Suprapubic skin (tissue), 4 donors: ENCODE results near the gene CRISP2.

Source experiments
- EP300 ChIP-seq: sonication (generic); formaldehyde crosslinking; IDR thresholded peaks from one replicate; pipeline ENCODE4 v1.6.1; 2017; ENCODE audit warnings: antibody characterized with exemption
- POLR2A ChIP-seq, 2 donors: fragments of 450-650 bp; IDR thresholded peaks; one replicate each; pipeline ENCODE4 v1.6.1; 2017; ENCODE audit warnings: antibody characterized with exemption in 2 of 2, mild to moderate bottlenecking in 2 of 2, moderate library complexity in 2 of 2
- POLR2AphosphoS5 ChIP-seq, 3 donors: sonication (generic); formaldehyde crosslinking; IDR thresholded peaks; one replicate each; pipeline ENCODE4 v1.6.1; 2017; ENCODE audit warnings: antibody characterized with exemption in 3 of 3
- TF ChIP-seq, protein P1 (sequence below), 2 donors: fragments of 200-600 bp in 1 of 2; fragments of 450-650 bp in 1 of 2; sonication (generic) in 1 of 2; IDR thresholded peaks; one replicate each; pipeline ENCODE4 v1.5.1; 2016 to 2019; ENCODE audit warnings: antibody characterized with exemption in 2 of 2, mild to moderate bottlenecking in 1 of 2, moderate library complexity in 1 of 2

DNA sequence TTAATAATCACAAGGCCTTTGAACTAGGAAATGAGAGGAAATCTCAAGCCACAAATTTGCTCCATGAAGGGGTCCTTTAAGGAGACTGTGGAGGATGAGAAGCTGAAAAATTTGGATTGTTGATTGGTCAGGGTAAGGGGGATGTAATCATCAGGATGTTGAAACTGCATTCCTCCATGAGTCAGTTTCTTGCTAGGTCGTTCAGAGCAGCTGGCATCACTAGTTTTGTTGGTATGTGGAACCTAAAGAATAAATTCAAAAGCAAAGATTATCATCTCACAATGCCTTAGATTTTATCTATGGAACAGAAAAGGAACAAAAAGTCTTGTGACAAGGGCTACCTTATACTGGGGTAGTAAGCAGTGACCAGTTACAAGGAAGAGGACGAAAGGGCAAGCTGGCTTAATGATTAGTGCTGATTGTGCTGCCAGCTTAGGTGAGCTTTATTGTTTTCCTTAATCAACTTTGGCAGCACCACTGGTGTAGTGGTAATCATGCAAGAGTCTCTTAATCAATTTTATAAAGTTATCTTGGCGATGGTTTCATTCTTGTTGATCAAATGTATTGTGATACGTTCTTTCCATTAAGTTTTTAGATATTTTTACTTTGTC is 36.6 kb downstream of the CRISP2 start:
- TF ChIP-seq POLR2A (IDR thresholded peaks at IDR 0.05): no peak
- TF ChIP-seq, protein P1, sequence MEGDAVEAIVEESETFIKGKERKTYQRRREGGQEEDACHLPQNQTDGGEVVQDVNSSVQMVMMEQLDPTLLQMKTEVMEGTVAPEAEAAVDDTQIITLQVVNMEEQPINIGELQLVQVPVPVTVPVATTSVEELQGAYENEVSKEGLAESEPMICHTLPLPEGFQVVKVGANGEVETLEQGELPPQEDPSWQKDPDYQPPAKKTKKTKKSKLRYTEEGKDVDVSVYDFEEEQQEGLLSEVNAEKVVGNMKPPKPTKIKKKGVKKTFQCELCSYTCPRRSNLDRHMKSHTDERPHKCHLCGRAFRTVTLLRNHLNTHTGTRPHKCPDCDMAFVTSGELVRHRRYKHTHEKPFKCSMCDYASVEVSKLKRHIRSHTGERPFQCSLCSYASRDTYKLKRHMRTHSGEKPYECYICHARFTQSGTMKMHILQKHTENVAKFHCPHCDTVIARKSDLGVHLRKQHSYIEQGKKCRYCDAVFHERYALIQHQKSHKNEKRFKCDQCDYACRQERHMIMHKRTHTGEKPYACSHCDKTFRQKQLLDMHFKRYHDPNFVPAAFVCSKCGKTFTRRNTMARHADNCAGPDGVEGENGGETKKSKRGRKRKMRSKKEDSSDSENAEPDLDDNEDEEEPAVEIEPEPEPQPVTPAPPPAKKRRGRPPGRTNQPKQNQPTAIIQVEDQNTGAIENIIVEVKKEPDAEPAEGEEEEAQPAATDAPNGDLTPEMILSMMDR (IDR thresholded peaks at IDR 0.05): no peak
- TF ChIP-seq POLR2AphosphoS5 (IDR thresholded peaks at IDR 0.05): no peak
- no peak for TF ChIP-seq EP300
